H9 (cell line): ENCODE measurements around the gene NUP205. TPM values are rescaled to one million over a fixed set of nuclear protein-coding genes. Genes with fewer than 3 reads are reported as not detected.
A peak's percentile ranks its signal among the peaks of the same experiment; 100 is the strongest.

Experiments used
- DNase-seq: peaks from one replicate; pipeline ENCODE4 v3.0.0-alpha.2; 2017
- H2AFZ ChIP-seq: one replicate; pipeline ENCODE4 v1.6.1; 2013; ENCODE audit warnings: mild to moderate bottlenecking, low read length, control low read depth, moderate library complexity
- H2AK5ac ChIP-seq: 2 replicates; pipeline ENCODE4 v1.6.1; 2013; ENCODE audit warnings: low read length, control low read depth, mixed read lengths; ENCODE audit not compliant: insufficient read length
- H2BK120ac ChIP-seq: one replicate; pipeline ENCODE4 v1.6.1; 2013; ENCODE audit warnings: low read depth, mild to moderate bottlenecking, low read length, control low read depth, inconsistent platforms; ENCODE audit not compliant: poor library complexity, severe bottlenecking
- H2BK12ac ChIP-seq: 2 replicates; pipeline ENCODE4 v1.6.1; 2013; ENCODE audit warnings: low read length, control low read depth, mixed read lengths, low read depth; ENCODE audit not compliant: insufficient read length
- H2BK15ac ChIP-seq: 2 replicates; pipeline ENCODE4 v1.6.1; 2013; ENCODE audit warnings: low read depth, low read length, control low read depth
- H2BK20ac ChIP-seq: one replicate; pipeline ENCODE4 v1.6.1; 2013; ENCODE audit warnings: low read depth, mild to moderate bottlenecking, low read length, control low read depth, inconsistent platforms; ENCODE audit not compliant: poor library complexity, severe bottlenecking
- H2BK5ac ChIP-seq: 2 replicates; pipeline ENCODE4 v1.6.1; 2013; ENCODE audit warnings: low read length, control low read depth, mixed read lengths; ENCODE audit not compliant: insufficient read length
- H3K14ac ChIP-seq: 2 replicates; pipeline ENCODE4 v1.6.1; 2013; ENCODE audit warnings: low read length, control low read depth; ENCODE audit not compliant: insufficient read depth
- H3K18ac ChIP-seq: 2 replicates; pipeline ENCODE4 v1.6.1; 2013; ENCODE audit warnings: low read depth, mild to moderate bottlenecking, mixed read lengths, low read length, control low read depth; ENCODE audit not compliant: insufficient read length
- H3K23ac ChIP-seq: 2 replicates; pipeline ENCODE4 v1.6.1; 2013; ENCODE audit warnings: low read length, control low read depth, mixed read lengths, low read depth; ENCODE audit not compliant: insufficient read length
- H3K23me2 ChIP-seq: 2 replicates; pipeline ENCODE4 v1.6.1; 2013; ENCODE audit warnings: low read depth, mild to moderate bottlenecking, mixed read lengths, low read length, control low read depth; ENCODE audit not compliant: insufficient read length, poor library complexity, severe bottlenecking
- H3K27ac ChIP-seq: 2 replicates; pipeline ENCODE4 v1.5.1; 2013; ENCODE audit warnings: low read length, control low read depth, mixed read lengths, low read depth; ENCODE audit not compliant: insufficient read length
- H3K27me3 ChIP-seq: 2 replicates; pipeline ENCODE4 v1.6.1; 2013; ENCODE audit warnings: low read length, control low read depth, inconsistent platforms; ENCODE audit not compliant: insufficient read depth
- H3K4ac ChIP-seq: 2 replicates; pipeline ENCODE4 v1.6.1; 2013; ENCODE audit warnings: low read depth, mild to moderate bottlenecking, control low read depth, inconsistent platforms, low read length, moderate library complexity
- H3K4me1 ChIP-seq: 2 replicates; pipeline ENCODE4 v1.6.1; 2013; ENCODE audit warnings: low read length, control low read depth, inconsistent platforms; ENCODE audit not compliant: insufficient read depth
- H3K4me2 ChIP-seq: 2 replicates; pipeline ENCODE4 v1.6.1; 2013; ENCODE audit warnings: low read length, control low read depth, mixed read lengths; ENCODE audit not compliant: insufficient read length, insufficient read depth
- H3K56ac ChIP-seq: 2 replicates; pipeline ENCODE4 v1.6.1; 2013; ENCODE audit warnings: low read depth, mild to moderate bottlenecking, mixed read lengths, low read length, control low read depth; ENCODE audit not compliant: insufficient read length
- H3K79me1 ChIP-seq: 2 replicates; pipeline ENCODE4 v1.6.1; 2013; ENCODE audit warnings: low read depth, mild to moderate bottlenecking, moderate library complexity, low read length, control low read depth, inconsistent platforms; ENCODE audit not compliant: insufficient read depth, poor library complexity, severe bottlenecking
- H3K79me2 ChIP-seq: 2 replicates; pipeline ENCODE4 v1.6.1; 2013; ENCODE audit warnings: low read length, control low read depth, inconsistent platforms; ENCODE audit not compliant: insufficient read depth
- H3K9ac ChIP-seq: 2 replicates; pipeline ENCODE4 v1.6.1; 2013; ENCODE audit warnings: low read length, control low read depth, mixed read lengths; ENCODE audit not compliant: insufficient read length; ENCODE audit errors: extremely low read depth
- H3K9me3 ChIP-seq: one replicate; pipeline ENCODE4 v1.6.1; 2013; ENCODE audit warnings: low read depth, low read length, inconsistent platforms; ENCODE audit not compliant: control insufficient read depth
- H3T11ph ChIP-seq: one replicate; pipeline ENCODE4 v1.6.1; 2013; ENCODE audit warnings: mild to moderate bottlenecking, low read length, control low read depth, inconsistent platforms
- H4K20me1 ChIP-seq: one replicate; pipeline ENCODE4 v1.6.1; 2013; ENCODE audit not compliant: control insufficient read depth, insufficient read length, insufficient read depth
- H4K5ac ChIP-seq: 2 replicates; pipeline ENCODE4 v1.6.1; 2013; ENCODE audit warnings: low read depth, mild to moderate bottlenecking, mixed read lengths, low read length, control low read depth; ENCODE audit not compliant: insufficient read length
- H4K8ac ChIP-seq: replicated peaks from 2 replicates; pipeline ENCODE4 v1.6.1; 2013; ENCODE audit warnings: low read length, control low read depth, mixed read lengths, low read depth; ENCODE audit not compliant: insufficient read length
- H4K91ac ChIP-seq: 2 replicates; pipeline ENCODE4 v1.6.1; 2013; ENCODE audit warnings: low read depth, mild to moderate bottlenecking, moderate library complexity, mixed read lengths, low read length, control low read depth; ENCODE audit not compliant: insufficient read length
- H3K27ac Mint-ChIP-seq, 3 experiments: 2 replicates in 2 of 3; 3 replicates in 1 of 3; pipeline ENCODE4 v1.8.0; 2020 to 2021; ENCODE audit warnings: mixed read lengths in 3 of 3, mild to moderate bottlenecking in 1 of 3, moderate library complexity in 1 of 3
- H3K27me3 Mint-ChIP-seq: 2 replicates; pipeline ENCODE4 v1.8.0; 2021; ENCODE audit warnings: low read depth, mild to moderate bottlenecking, moderate library complexity, mixed read lengths
- H3K36me3 Mint-ChIP-seq, 3 experiments: 2 replicates in 2 of 3; 3 replicates in 1 of 3; pipeline ENCODE4 v1.8.0; 2020 to 2021; ENCODE audit warnings: low read depth in 3 of 3, mixed read lengths in 3 of 3; ENCODE audit not compliant: insufficient read depth in 1 of 3
- H3K4me1 Mint-ChIP-seq, 2 experiments: 2 replicates each; pipeline ENCODE4 v1.8.0; 2020; ENCODE audit warnings: mixed read lengths in 2 of 2
- H3K4me3 Mint-ChIP-seq, 2 experiments: 2 replicates in 1 of 2; 3 replicates in 1 of 2; pipeline ENCODE4 v1.8.0; 2020 to 2021; ENCODE audit warnings: mild to moderate bottlenecking in 2 of 2, mixed read lengths in 2 of 2, moderate library complexity in 1 of 2
- H3K9me3 Mint-ChIP-seq, 2 experiments: 2 replicates in 1 of 2; 3 replicates in 1 of 2; pipeline ENCODE4 v1.8.0; 2020; ENCODE audit warnings: mild to moderate bottlenecking in 2 of 2, mixed read lengths in 2 of 2, moderate library complexity in 1 of 2
- CTCF ChIP-seq: fragments of 200-600 bp; sonication (generic); conservative IDR thresholded peaks from 3 replicates; pipeline ENCODE4 v1.8.0; 2021; ENCODE audit warnings: antibody characterized with exemption, mild to moderate bottlenecking
- WGBS: extraction: QIAGEN DNeasy Blood & Tissue Kit; methylation state at CpG from one replicate; pipeline ENCODE4 v1.1.7; 2013; ENCODE audit warnings: missing lambda C conversion rate, low lambda C conversion rate, mixed read lengths; ENCODE audit not compliant: insufficient read length; ENCODE audit errors: extremely low coverage; 5-methylcytosine and 5-hydroxymethylcytosine counted together
- total RNA-seq: library from RNA; stranded (reverse); gene quantifications from 2 replicates; pipeline ENCODE4 v1.2.1, GENCODE V29; 2021

NUP205 gene
- total RNA-seq, 1 experiment from 2014 or later, result 158 TPM

DNA sequence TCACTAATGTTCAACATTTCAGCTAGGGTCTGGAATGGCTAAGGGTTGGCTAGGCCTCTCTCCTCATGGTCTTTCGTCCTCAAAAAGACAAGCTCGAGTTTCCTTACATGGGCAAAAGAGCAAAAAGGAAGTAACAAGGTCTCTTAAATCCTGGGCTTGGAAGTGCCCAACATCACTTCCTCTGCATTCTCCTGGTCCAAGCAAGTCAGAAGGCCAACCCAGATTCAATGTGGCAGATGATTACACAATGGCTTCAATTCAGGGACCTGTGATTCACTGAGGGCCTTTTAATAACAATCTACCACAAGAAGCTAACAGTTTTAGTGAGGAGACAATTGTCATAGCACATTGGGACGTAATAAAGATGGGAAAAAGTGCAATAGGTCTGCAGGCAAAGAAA lies 4.4 kb upstream of the NUP205 start:
- Histone ChIP-seq H3K27me3 (no peaks in the 10 kb centered on the region), H2BK12ac (no peak overlapping the region), H3K4me1 (no peaks in the 10 kb centered on the region), H3K14ac (no peak overlapping the region), H2AFZ (peak overlapping the region; percentile 79), H3K27ac (no peak overlapping the region), H3K9me3 (no peaks in the 10 kb centered on the region), H4K91ac (no peak overlapping the region), H3K23ac (no peak overlapping the region), H3K79me2 (no peaks in the 10 kb centered on the region; the same call in 1 of the 2 replicates), H4K20me1 (no peaks in the 10 kb centered on the region), H3K18ac (no peak overlapping the region), H2BK5ac (no peak overlapping the region), H2AK5ac (no peak overlapping the region), H3K4ac (no peak overlapping the region), H2BK120ac (no peak overlapping the region), H4K8ac (no peak overlapping the region), H3K79me1 (no peaks in the 10 kb centered on the region), H2BK20ac (no peak overlapping the region), H3K4me2 (no peak overlapping the region), H3T11ph (no peak overlapping the region), H3K56ac (no peak overlapping the region), H3K23me2 (peaks cover 4% of the 10 kb centered on the region), H4K5ac (no peak overlapping the region), H3K9ac (no peak overlapping the region), H2BK15ac (no peak overlapping the region)
- Mint-ChIP-seq H3K4me1 (no peaks in the 10 kb centered on the region), H3K27me3 (peaks cover 3% of the 10 kb centered on the region), H3K27ac (no peak overlapping the region), H3K4me3 (no peak overlapping the region), H3K36me3 (no peaks in the 10 kb centered on the region), H3K9me3 (no peaks in the 10 kb centered on the region)
- no peak for TF ChIP-seq CTCF
- DNase-seq, result no peak
- no CpG with 5 or more reads among the region's 3 CpGs for WGBS
